NCI-H2081 treated with DMSO at 0.1 percent for 48 hours (cell line): ENCODE results near the gene RRP9.

Experiments
- DNase-seq: peaks from one replicate; lab custom pipeline; 2025; lab: John Stamatoyannopoulos, UW

Gene RRP9

GRCh38 chr3:51971350-51971749, 29.6 kb upstream of the RRP9 start:
- DNase-seq = no peak

- no peak for DNase-seq
These were observed 29.0 kb upstream of the RRP9 start for GRCh38 chr3:51970606-51971300.

GRCh38 chr3:51969841-51970240, 28.1 kb upstream of the RRP9 start:
- DNase-seq = no peak

GRCh38 chr3:51968883-51969678, 27.4 kb upstream of the RRP9 start:
- DNase-seq = no peak

- DNase-seq = no peak
These were observed 26.6 kb upstream of the RRP9 start for GRCh38 chr3:51968170-51968775.

GRCh38 chr3:51967384-51968169, 25.9 kb upstream of the RRP9 start, which contains the start of gene PCBP4:
Gene PCBP4 (minus strand): TSS chr3:51967454. CDS start chr3:51961240, 6,214 bp downstream.
- no peak for DNase-seq

- DNase-seq = no peak
These were observed 25.2 kb upstream of the RRP9 start for GRCh38 chr3:51966922-51967383.

- no peak for DNase-seq
These were observed 24.8 kb upstream of the RRP9 start for GRCh38 chr3:51966486-51966885.

- DNase-seq = no peak
These were observed 24.3 kb upstream of the RRP9 start for GRCh38 chr3:51966016-51966415.

GRCh38 chr3:51964521-51964920, 22.8 kb upstream of the RRP9 start:
- no peak for DNase-seq

GRCh38 chr3:51963951-51964451, 22.3 kb upstream of the RRP9 start:
- DNase-seq = no peak

- no peak for DNase-seq
These were observed 21.3 kb upstream of the RRP9 start for GRCh38 chr3:51962854-51963530.

- DNase-seq = no peak
These were observed 20.2 kb upstream of the RRP9 start for GRCh38 chr3:51961602-51962569.

- DNase-seq = no peak
These were observed 19.3 kb upstream of the RRP9 start for GRCh38 chr3:51961011-51961410.

- DNase-seq = no peak
These were observed 18.7 kb upstream of the RRP9 start for GRCh38 chr3:51960386-51960785.

- no peak for DNase-seq
These were observed 17.9 kb upstream of the RRP9 start for GRCh38 chr3:51959651-51960050.

- no peak for DNase-seq
These were observed 17.2 kb upstream of the RRP9 start for GRCh38 chr3:51958603-51959521.

GRCh38 chr3:51957520-51958205, 16.0 kb upstream of the RRP9 start:
- DNase-seq = no peak
